ENCODE results near the gene AFF3.

GRCh38 chr2:100166701-100167100 is 24.3 kb upstream of the AFF3 start:
- TF ChIP-seq CTCF (IDR thresholded peaks at IDR 0.05) (no peak), POLR2A (IDR thresholded peaks at IDR 0.05) (no peak)
